CD4-positive, alpha-beta T cell (primary cell): ENCODE results near the gene MGAM2. TPM values are rescaled to one million over a fixed set of nuclear protein-coding genes. Genes with fewer than 3 reads are reported as not detected.
"Not testable (repeated sequence)": the region's sequence is repeated elsewhere in the genome, so short reads cannot be mapped to it uniquely, and the experiment has no call there.

Source experiments
- ATAC-seq: fragments of 200-7000 bp; cut with Tn5 transposase; one replicate; pipeline ENCODE4 v1.10.0; 2022; ENCODE audit warnings: mild to moderate bottlenecking; ENCODE audit not compliant: poor library complexity
- CTCF ChIA-PET: fragments of 350-600 bp; sonication (Branson Sonifier 250); formaldehyde crosslinking; loops from one replicate; lab custom pipeline; 2021; ENCODE audit warnings: antibody characterized with exemption, inconsistent platforms; lab: Charles Lee
- POLR2A ChIA-PET: fragments of 350-600 bp; sonication (Branson Sonifier 250); formaldehyde crosslinking; loops from one replicate; lab custom pipeline; 2021; ENCODE audit warnings: antibody characterized with exemption, inconsistent platforms; lab: Charles Lee
- DNase-seq, 14 experiments: peaks; one replicate each; pipeline ENCODE4 v3.0.0-alpha.2; 2013 to 2020; ENCODE audit warnings: mixed read lengths in 2 of 14
- H3K27ac ChIP-seq, 2 donors: one replicate each; pipeline versions ENCODE4 v1.5.1 to v1.7.0; 2013; ENCODE audit warnings: low read length in 2 of 2, low read depth in 1 of 2, mild to moderate bottlenecking in 1 of 2
- H3K27me3 ChIP-seq, 2 experiments: 1 replicate in 1 of 2; 2 replicates in 1 of 2; pipeline versions ENCODE4 v1.6.1 to v1.7.0; 2013; ENCODE audit warnings: low read length in 2 of 2, control low read depth in 1 of 2, mild to moderate bottlenecking in 1 of 2, moderate library complexity in 1 of 2; ENCODE audit not compliant: insufficient read depth in 2 of 2, control insufficient read depth in 1 of 2
- H3K36me3 ChIP-seq: one replicate; pipeline ENCODE4 v1.6.1; 2013; ENCODE audit warnings: low read length, control low read depth; ENCODE audit not compliant: insufficient read depth
- H3K4me1 ChIP-seq: one replicate; pipeline ENCODE4 v1.6.1; 2013; ENCODE audit warnings: low read length, control low read depth; ENCODE audit not compliant: insufficient read depth
- H3K4me3 ChIP-seq: one replicate; pipeline ENCODE4 v1.5.1; 2013; ENCODE audit warnings: mild to moderate bottlenecking, low read length, moderate library complexity
- H3K9me3 ChIP-seq, 2 experiments: 1 replicate in 1 of 2; 2 replicates in 1 of 2; pipeline versions ENCODE4 v1.6.1 to v1.7.0; 2013; ENCODE audit warnings: low read length in 2 of 2, mild to moderate bottlenecking in 2 of 2, control low read depth in 1 of 2, moderate library complexity in 1 of 2; ENCODE audit not compliant: control insufficient read depth in 1 of 2, insufficient read depth in 1 of 2
- H3K27ac Mint-ChIP-seq: one replicate; pipeline ENCODE4 v1.8.0; 2020; ENCODE audit warnings: mixed read lengths
- H3K27me3 Mint-ChIP-seq: one replicate; pipeline ENCODE4 v1.8.0; 2021; ENCODE audit warnings: mixed read lengths
- H3K36me3 Mint-ChIP-seq: one replicate; pipeline ENCODE4 v1.8.0; 2021; ENCODE audit warnings: low read depth, mixed read lengths
- H3K4me1 Mint-ChIP-seq: one replicate; pipeline ENCODE4 v1.8.0; 2021; ENCODE audit warnings: low read depth, mixed read lengths
- H3K4me3 Mint-ChIP-seq: one replicate; pipeline ENCODE4 v1.8.0; 2020; ENCODE audit warnings: mild to moderate bottlenecking, mixed read lengths
- H3K9me3 Mint-ChIP-seq: one replicate; pipeline ENCODE4 v1.8.0; 2020; ENCODE audit warnings: mixed read lengths
- CTCF ChIP-seq: fragments of 200-600 bp; IDR thresholded peaks from one replicate; pipeline ENCODE4 v1.8.0; 2022; ENCODE audit warnings: antibody characterized with exemption, mild to moderate bottlenecking
- intact Hi-C, 2 experiments: fragments of 100-400 bp; cut with DNase I in 1 of 2; cut with micrococcal nuclease in 1 of 2; formaldehyde crosslinking; loops; one replicate each; pipeline versions ENCODE4 v1.15.1 to v1.9.0; 2023 to 2025; cut with DNase I, micrococcal nuclease
- total RNA-seq, 174 experiments: library from RNA in 2 of 174; stranded (reverse) in 2 of 174; gene quantifications; one replicate each; pipeline ENCODE4 v1.2.3 and lab custom pipeline; 2021 to 2026

MGAM2 gene
- total RNA-seq, 2 experiments from 2014 or later: not detected

DNA sequence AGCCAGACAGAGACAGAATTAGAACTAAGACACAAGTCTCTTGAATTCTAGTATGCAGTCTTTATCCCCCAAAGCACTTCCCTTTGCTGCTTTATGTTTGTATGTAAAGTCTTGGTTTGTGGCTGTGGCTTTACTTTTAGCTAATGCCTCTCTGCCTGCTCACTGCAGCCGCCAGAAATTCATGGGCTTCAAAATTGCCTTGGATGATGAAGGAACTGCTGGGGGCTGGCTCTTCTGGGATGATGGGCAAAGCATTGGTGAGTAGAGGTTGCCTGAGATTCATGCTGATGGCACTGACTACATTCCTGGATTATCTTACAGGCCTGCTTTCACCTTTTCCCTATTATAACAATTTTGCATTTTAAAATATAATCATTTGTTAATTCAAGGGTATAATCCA lies 10.9 kb upstream of the MGAM2 start:
- intact Hi-C loops: no loop called here

DNA sequence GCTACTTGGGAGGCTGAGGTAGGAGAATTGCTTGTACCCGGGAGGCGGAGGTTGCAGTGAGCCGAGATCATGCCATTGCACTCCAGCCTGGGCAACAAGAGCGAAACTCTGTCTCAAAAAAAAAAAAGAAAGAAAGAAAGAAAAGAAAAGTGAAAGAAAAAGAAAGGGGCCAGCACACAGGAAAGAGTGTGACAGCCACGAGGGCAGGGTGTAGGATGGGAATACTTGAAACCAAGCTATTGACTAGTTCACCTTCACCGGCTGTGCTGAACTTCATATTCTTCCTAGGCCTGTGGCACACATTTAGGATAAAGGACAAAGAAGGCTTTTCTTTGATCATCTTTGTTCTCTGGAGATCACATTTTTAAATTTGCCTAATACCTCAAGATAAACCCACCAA lies 9.7 kb upstream of the MGAM2 start:
- intact Hi-C loops, H3K27ac ChIP-seq, DNase-seq, CTCF ChIA-PET, H3K36me3 ChIP-seq, H3K9me3 ChIP-seq, H3K36me3 Mint-ChIP-seq, H3K4me1 Mint-ChIP-seq, H3K27ac Mint-ChIP-seq, H3K27me3 Mint-ChIP-seq, H3K27me3 ChIP-seq, H3K4me3 Mint-ChIP-seq, H3K4me3 ChIP-seq, H3K4me1 ChIP-seq, ATAC-seq, POLR2A ChIA-PET, H3K9me3 Mint-ChIP-seq: not testable (repeated sequence)

More for the DNA sequence above, 10.9 kb upstream of the MGAM2 start:
- POLR2A ChIA-PET: no interaction called here
- DNase-seq (no peak), ATAC-seq (no peak)
- Mint-ChIP-seq H3K9me3 (no peaks in the 10 kb centered on the region), H3K36me3 (no peaks in the 10 kb centered on the region), H3K4me1 (no peaks in the 10 kb centered on the region), H3K4me3 (no peak overlapping the region), H3K27ac (no peak overlapping the region), H3K27me3 (no peaks in the 10 kb centered on the region)
- no peaks in the 10 kb centered on the region for H3K36me3 ChIP-seq
- CTCF ChIA-PET: no interaction called here
- H3K27ac ChIP-seq: no peak overlapping the region
- H3K4me1 ChIP-seq: no peaks in the 10 kb centered on the region
- no peak overlapping the region for H3K4me3 ChIP-seq
- H3K9me3 ChIP-seq: no peaks in the 10 kb centered on the region
- no peak for TF ChIP-seq CTCF
- H3K27me3 ChIP-seq: no peaks in the 10 kb centered on the region

DNA sequence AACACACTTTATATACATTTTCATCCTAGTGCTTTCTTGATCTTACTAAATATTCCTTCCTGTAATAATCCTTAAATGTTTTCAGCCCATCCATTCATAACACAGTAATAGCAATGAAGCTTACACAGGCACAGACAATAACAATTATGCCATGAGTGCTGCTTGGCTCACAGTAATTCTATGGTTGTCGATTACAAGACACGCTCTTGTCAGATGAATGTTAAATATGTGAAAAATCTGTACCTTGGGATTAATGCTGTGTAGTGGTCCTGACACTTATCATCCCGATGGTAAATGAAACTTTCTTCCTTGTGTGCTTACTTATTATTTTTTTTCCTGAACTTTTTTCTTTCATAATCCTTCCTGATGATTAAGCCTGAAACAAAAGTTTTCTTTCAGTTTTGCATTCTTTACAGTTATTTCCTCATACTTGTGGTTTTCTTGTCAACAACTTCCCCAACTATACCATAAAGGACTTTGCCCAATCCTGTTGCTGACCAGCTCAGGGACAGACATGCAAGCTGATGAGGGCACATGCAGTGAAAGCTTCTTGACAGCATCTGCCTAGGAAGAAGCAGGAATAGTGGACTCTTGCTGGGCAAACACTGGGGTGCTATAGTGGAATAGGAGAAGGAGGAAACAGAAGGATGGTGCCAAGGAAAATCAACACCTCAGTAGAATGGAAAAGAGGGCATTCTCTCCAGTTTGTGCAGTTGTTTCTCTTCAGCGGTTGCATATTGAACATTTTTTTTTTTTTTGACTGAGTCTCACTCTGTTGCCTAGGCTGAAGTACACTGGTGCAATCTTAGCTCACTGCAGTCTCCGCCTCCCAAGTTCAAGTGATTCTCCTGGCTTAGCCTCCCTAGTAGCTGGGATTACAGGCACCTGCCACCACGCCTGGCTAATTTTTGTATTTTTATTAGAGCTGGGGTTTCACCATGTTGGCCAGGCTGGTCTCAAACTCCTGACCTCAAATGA lies 6.7 kb upstream of the MGAM2 start:
- no peak overlapping the region for H3K4me3 ChIP-seq
- no peak overlapping the region for H3K27ac Mint-ChIP-seq
- CTCF ChIA-PET: no interaction called here

More for the DNA sequence above, 6.7 kb upstream of the MGAM2 start:
- DNase-seq (peak in 3 of 14 experiments; percentile 8 to 49 (median 39)), ATAC-seq (no peak)
- Histone ChIP-seq H3K27me3 (peaks cover 0 to 2% of the 10 kb centered on the region in 2 experiments), H3K27ac (no peak overlapping the region), H3K36me3 (no peaks in the 10 kb centered on the region), H3K9me3 (no peaks in the 10 kb centered on the region), H3K4me1 (no peaks in the 10 kb centered on the region)
- Mint-ChIP-seq H3K4me1 (no peaks in the 10 kb centered on the region), H3K9me3 (no peaks in the 10 kb centered on the region), H3K27me3 (peaks cover 4% of the 10 kb centered on the region), H3K36me3 (no peaks in the 10 kb centered on the region), H3K4me3 (no peak overlapping the region)
- no peak for TF ChIP-seq CTCF
- POLR2A ChIA-PET: no interaction called here
- intact Hi-C loops: no loop called here
